Liver (tissue), 3 donors: ENCODE measurements around the gene ZMYM3.

ENCODE experiments used
- TAF1 ChIP-seq: conservative IDR thresholded peaks from 2 replicates; pipeline ENCODE4 v1.6.1; 2016; ENCODE audit warnings: antibody characterized with exemption, mild to moderate bottlenecking
- TF ChIP-seq, protein P1 (sequence below): fragments of 150-350 bp; IDR thresholded peaks from 2 replicates; pipeline ENCODE4 v1.5.1; 2017; ENCODE audit warnings: improper control_type of control experiment, low read depth, low read length; ENCODE audit not compliant: missing input control
- donor health status: healthy.
- donor health status: healthy.

DNA sequence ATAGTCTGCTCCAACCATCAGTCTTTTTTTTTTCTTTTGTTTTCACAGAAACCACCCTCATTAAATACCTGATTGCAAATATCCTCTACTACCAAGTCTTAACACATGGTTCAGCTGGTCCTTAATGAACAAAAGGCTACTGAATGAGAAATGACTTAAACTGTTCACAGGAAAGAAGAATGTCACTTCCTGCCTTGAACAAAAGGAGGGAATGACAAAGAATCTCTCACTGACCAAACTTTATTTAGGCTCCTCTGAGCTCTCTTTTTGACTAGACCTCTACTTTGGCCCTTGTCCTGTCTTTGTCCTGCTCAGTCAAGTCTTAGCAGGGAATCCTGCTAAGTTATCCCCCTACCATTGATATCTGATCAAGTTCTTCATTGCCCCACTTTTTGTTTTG lies 62.7 kb downstream of the ZMYM3 start:
- TF ChIP-seq TAF1: no peak
- TF ChIP-seq, protein P1, sequence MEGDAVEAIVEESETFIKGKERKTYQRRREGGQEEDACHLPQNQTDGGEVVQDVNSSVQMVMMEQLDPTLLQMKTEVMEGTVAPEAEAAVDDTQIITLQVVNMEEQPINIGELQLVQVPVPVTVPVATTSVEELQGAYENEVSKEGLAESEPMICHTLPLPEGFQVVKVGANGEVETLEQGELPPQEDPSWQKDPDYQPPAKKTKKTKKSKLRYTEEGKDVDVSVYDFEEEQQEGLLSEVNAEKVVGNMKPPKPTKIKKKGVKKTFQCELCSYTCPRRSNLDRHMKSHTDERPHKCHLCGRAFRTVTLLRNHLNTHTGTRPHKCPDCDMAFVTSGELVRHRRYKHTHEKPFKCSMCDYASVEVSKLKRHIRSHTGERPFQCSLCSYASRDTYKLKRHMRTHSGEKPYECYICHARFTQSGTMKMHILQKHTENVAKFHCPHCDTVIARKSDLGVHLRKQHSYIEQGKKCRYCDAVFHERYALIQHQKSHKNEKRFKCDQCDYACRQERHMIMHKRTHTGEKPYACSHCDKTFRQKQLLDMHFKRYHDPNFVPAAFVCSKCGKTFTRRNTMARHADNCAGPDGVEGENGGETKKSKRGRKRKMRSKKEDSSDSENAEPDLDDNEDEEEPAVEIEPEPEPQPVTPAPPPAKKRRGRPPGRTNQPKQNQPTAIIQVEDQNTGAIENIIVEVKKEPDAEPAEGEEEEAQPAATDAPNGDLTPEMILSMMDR: no peak
